DMS53 treated with DMSO at 0.1 percent for 48 hours (cell line): ENCODE measurements around the gene HINT1.
"Not testable (repeated sequence)": the region's sequence is repeated elsewhere in the genome, so short reads cannot be mapped to it uniquely, and the experiment has no call there.

Source experiments
- DNase-seq: peaks from one replicate; lab custom pipeline; 2025; ENCODE audit not compliant: unreplicated experiment; lab: John Stamatoyannopoulos, UW

HINT1 gene

GRCh38 chr5:131171276-131171810 is 6.3 kb upstream of the HINT1 start:
- DNase-seq = no peak

GRCh38 chr5:131170540-131171275 is 5.7 kb upstream of the HINT1 start, which contains the start of gene LYRM7:
TSS of gene LYRM7 (plus strand) at chr5:131170944. CDS start at chr5:131171021, 77 bp downstream.
- peak; percentile 99 for DNase-seq

- DNase-seq = no peak
Measured at GRCh38 chr5:131169810-131170539, 4.9 kb upstream of the HINT1 start.

- DNase-seq = no peak
Measured at GRCh38 chr5:131167615-131168014, 2.6 kb upstream of the HINT1 start.

- DNase-seq = peak; percentile 38
Measured at GRCh38 chr5:131164191-131165118, 601 bp downstream of the HINT1 start.

- DNase-seq = peak; percentile 25
Measured at GRCh38 chr5:131163276-131164119, 1.6 kb downstream of the HINT1 start.

GRCh38 chr5:131160134-131160533 is 4.9 kb downstream of the HINT1 start:
- no peak for DNase-seq

GRCh38 chr5:131156957-131157356 is 8.1 kb downstream of the HINT1 start:
- DNase-seq = no peak

- no peak for DNase-seq
Measured at GRCh38 chr5:131156385-131156784, 8.7 kb downstream of the HINT1 start.

- no peak for DNase-seq
Measured at GRCh38 chr5:131151216-131151615, 13.8 kb downstream of the HINT1 start.

GRCh38 chr5:131150408-131150807 is 14.6 kb downstream of the HINT1 start:
- DNase-seq = no peak

GRCh38 chr5:131148835-131149234 is 16.2 kb downstream of the HINT1 start:
- DNase-seq = no peak

- DNase-seq = no peak
Measured at GRCh38 chr5:131147258-131147657, 17.8 kb downstream of the HINT1 start.

GRCh38 chr5:131142970-131143617 is 22.0 kb downstream of the HINT1 start:
- DNase-seq = no peak

- DNase-seq = no peak
Measured at GRCh38 chr5:131139321-131139720, 25.7 kb downstream of the HINT1 start.

- DNase-seq = not testable (repeated sequence)
Measured at GRCh38 chr5:131138406-131138805, 26.6 kb downstream of the HINT1 start.

GRCh38 chr5:131133091-131133490 is 32.0 kb downstream of the HINT1 start:
- DNase-seq = not testable (repeated sequence)

- DNase-seq = no peak
Measured at GRCh38 chr5:131129306-131129705, 35.8 kb downstream of the HINT1 start.

GRCh38 chr5:131127244-131127643 is 37.8 kb downstream of the HINT1 start:
- not testable (repeated sequence) for DNase-seq

GRCh38 chr5:131114754-131115153 is 50.3 kb downstream of the HINT1 start:
- peak; percentile 19 for DNase-seq
